GM12891 (cell line): ENCODE data around the gene GJC1.

Source experiments
- DNase-seq: peaks from one replicate; pipeline ENCODE4 v3.0.0; 2011; ENCODE audit warnings: low spot score; ENCODE audit not compliant: insufficient read length
- FAIRE-seq: peaks from 2 replicates; lab custom pipeline; 2011; peaks lifted over from hg19 to GRCh38; lab: Jason Lieb, UNC
- PAX5 ChIP-seq: IDR thresholded peaks from 2 replicates; pipeline ENCODE4 v1.6.1; 2011; ENCODE audit warnings: low read length, moderate library complexity, mild to moderate bottlenecking; ENCODE audit not compliant: insufficient read depth, severe bottlenecking
- POLR2A ChIP-seq: IDR thresholded peaks from 2 replicates; pipeline ENCODE4 v1.6.1; 2011; ENCODE audit warnings: low read depth, low read length, control low read depth
- POLR2AphosphoS5 ChIP-seq: IDR thresholded peaks from 2 replicates; pipeline ENCODE4 v1.6.1; 2011; ENCODE audit warnings: low read depth, low read length, control low read depth
- POU2F2 ChIP-seq: IDR thresholded peaks from 2 replicates; pipeline ENCODE4 v1.6.1; 2011; ENCODE audit warnings: low read depth, mild to moderate bottlenecking, control low read depth, low read length, moderate library complexity
- SPI1 ChIP-seq: IDR thresholded peaks from 2 replicates; pipeline ENCODE4 v1.6.1; 2011; ENCODE audit warnings: low read depth, low read length, control low read depth
- TAF1 ChIP-seq: IDR thresholded peaks from 2 replicates; pipeline ENCODE4 v1.6.1; 2011; ENCODE audit warnings: low read depth, low read length, control low read depth

The GJC1 gene

DNA sequence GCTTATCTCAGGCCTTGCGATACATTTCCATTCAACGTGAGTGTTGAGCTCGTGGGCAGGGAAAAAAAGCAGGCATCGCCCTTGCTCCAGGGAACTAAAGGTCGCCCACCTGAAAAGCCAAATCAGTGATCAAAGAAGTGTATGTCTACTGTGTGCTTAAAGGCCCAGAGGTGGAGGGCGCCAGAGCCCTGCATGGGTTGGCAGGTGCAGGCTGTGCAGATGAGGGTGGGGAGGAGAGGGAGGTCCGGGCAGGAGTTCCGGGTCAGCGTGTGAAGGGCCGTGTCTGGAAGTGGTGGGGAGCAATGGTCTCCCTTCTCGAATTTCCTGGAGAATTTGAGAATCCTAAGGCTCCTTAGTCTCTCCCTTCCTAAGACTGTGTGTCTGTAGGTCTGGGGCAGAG is 64.1 kb downstream of the GJC1 start:
- DNase-seq (no peak), FAIRE-seq (no peak)
- no peak for TF ChIP-seq SPI1
- no peak for TF ChIP-seq TAF1
- no peak for TF ChIP-seq POLR2A
- no peak for TF ChIP-seq PAX5
- TF ChIP-seq POLR2AphosphoS5: no peak
- TF ChIP-seq POU2F2: no peak

DNA sequence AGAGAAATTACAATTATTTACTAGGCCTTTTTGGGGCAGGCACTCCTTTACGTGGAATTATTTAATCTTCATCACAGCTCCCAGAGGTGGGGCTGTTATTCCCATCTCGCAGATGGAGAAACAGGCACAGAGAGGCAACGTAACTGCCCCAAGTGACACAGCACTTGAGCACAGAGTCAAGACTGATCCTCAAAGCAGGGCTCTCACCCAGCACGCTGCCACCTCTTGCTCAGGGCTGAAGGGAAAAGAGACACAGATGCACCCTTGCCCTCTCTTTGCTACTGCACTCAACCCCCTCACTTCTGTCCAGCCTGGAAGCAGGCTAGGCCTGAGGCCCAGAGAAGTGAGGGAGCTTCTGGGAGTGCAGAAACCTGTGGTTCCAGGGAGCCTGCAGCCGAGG is 66.9 kb downstream of the GJC1 start:
- FAIRE-seq (no peak), DNase-seq (no peak)
- TF ChIP-seq POU2F2 (no peak), POLR2A (no peak), SPI1 (no peak), PAX5 (no peak), TAF1 (no peak), POLR2AphosphoS5 (no peak)

DNA sequence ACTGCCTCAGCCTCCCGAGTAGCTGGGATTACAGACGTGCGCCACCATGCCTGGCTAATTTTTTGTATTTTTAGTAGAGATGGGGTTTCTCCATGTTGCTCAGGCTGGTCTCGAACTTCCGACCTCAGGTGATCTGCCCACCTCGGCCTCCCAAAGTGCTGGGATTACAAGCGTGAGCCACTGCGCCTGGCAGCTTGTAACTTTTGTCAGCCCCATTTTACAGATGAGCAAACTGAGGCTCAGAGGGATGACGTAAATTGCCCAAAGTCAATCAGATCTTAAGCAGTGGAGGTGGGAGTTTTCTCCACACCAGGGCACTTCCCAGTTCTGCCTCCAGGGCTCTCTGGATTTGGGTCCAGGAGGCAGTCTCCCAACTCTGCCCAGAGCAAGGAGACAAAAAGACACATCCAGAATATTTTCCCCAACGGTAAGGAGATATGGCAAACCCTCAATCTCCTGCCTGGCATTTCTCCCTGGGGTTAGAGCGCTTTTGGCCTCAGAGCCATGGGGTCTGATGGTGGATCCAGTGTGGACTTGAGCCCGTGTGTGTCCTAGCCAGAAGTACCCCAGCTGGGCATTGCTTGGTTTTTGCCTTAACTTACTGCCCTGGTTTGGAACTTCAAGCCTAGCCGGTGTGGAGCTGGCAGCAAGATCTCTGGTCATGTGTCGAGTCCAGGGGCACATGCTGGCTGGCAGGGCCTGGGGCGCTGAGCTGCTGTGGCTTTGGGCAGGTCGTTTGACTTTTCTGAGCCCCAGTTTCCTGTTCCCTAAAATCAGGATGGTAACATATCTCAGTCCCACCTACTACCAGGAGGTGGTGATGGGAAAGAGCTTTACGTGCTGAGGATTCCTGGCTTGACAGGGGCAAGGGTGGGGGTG is 67.9 kb downstream of the GJC1 start:
- TF ChIP-seq POLR2A (no peak), POLR2AphosphoS5 (no peak), TAF1 (no peak), POU2F2 (no peak), SPI1 (no peak)
- no peak for DNase-seq
- FAIRE-seq: no peak

DNA sequence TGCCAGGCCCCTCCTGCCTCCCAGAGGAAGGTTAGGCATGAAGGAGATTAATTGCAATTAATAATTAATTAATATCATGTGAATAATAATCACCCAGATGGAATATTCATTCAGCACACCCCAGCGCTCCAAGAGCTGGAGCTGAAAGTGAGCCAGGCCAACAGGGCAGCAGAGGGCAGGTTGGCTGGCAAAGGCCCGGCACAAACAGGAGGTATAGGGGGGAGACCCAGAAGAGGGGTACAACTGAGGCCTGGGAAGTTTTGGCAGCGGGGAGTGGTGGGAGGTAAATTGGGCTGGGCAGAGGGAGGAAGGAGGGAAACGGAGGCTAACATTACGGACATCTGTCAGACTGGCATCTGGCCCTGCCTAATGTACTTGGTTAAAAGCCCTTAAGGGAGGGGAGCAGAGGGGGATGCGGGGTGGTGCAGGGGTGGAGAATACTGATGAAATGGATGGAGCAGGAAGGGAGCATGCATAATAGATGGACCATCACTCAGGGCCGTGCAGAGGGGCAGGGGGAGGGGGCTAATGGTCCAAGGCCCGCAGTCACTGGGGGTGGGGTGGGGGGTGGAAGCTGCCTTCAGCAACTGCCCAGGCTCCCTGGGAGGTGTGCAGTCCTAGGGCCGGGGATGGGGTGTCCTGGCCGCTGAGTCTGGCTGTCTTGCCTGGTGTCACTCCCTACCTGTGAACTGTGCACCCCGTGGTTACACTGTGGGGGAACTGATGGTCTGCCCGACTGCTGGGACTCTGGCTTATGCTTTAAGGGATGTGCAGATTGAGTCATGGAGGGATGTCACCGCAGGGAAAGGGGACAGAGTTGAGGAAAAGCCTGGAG is 69.4 kb downstream of the GJC1 start:
- FAIRE-seq (no peak), DNase-seq (no peak)
- no peak for TF ChIP-seq PAX5
- TF ChIP-seq POLR2AphosphoS5: no peak
- TF ChIP-seq SPI1: no peak
- TF ChIP-seq TAF1: no peak
- TF ChIP-seq POU2F2: no peak
- TF ChIP-seq POLR2A: no peak

DNA sequence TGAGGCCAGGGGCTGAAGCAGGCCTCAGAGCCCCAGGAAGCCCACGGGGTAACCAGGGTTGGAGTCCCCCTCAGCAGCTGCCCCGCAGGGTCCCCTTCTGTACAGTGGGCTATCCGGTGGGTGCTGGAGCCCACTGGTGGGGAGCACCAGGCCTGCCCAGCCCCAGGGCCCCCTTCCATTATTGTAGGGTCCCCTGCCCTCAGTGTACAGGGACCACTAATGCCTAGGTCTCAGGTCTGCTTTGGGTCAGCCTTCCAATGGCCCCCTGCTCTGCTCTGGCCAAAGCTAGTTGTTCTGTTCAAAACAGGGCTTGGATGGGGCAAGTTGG is 70.2 kb downstream of the GJC1 start:
- FAIRE-seq: no peak
- no peak for TF ChIP-seq PAX5
- TF ChIP-seq TAF1: no peak
- no peak for TF ChIP-seq SPI1
- TF ChIP-seq POLR2A: no peak
- TF ChIP-seq POU2F2: no peak
- no peak for TF ChIP-seq POLR2AphosphoS5
- DNase-seq: no peak

DNA sequence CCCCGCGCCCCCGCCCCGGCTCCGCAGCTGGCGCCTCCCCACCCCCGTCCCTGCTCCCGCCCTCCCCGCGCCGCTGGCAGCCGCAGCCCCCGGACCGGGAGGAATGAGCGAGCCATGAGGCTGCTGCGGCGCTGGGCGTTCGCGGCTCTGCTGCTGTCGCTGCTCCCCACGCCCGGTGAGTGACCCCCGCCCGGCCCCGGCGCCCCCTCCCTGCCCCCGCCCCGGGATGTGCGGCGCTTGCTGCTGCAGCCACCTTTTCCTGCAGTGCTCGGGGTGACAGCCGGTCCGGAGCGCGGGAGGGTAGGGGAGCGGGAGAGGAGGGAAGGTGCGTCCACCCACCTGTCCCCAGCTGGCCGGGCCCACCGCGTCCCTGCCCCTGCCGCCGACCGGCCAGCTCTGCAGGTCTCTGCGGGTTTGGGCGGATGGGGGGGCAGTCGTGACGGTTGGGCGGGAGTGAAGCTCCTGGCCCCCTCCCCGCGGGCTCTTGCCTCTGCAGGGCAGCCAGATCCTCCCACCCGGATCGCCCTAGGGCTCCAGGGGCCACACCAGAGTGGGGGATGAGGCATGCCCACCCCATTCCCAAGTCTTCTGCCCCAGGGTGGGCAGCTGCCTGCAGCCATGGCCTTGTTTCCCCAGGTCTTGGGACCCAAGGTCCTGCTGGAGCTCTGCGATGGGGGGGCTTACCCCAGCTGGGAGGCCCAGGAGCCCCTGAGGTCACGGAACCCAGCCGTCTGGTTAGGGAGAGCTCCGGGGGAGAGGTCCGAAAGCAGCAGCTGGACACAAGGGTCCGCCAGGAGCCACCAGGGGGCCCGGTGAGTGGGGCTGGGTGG is 70.8 kb downstream of the GJC1 start:
- TF ChIP-seq SPI1 (no peak), POLR2AphosphoS5 (no peak), POU2F2 (no peak), POLR2A (no peak), PAX5 (no peak), TAF1 (no peak)
- FAIRE-seq (peak; percentile 28), DNase-seq (peak; percentile 53)

DNA sequence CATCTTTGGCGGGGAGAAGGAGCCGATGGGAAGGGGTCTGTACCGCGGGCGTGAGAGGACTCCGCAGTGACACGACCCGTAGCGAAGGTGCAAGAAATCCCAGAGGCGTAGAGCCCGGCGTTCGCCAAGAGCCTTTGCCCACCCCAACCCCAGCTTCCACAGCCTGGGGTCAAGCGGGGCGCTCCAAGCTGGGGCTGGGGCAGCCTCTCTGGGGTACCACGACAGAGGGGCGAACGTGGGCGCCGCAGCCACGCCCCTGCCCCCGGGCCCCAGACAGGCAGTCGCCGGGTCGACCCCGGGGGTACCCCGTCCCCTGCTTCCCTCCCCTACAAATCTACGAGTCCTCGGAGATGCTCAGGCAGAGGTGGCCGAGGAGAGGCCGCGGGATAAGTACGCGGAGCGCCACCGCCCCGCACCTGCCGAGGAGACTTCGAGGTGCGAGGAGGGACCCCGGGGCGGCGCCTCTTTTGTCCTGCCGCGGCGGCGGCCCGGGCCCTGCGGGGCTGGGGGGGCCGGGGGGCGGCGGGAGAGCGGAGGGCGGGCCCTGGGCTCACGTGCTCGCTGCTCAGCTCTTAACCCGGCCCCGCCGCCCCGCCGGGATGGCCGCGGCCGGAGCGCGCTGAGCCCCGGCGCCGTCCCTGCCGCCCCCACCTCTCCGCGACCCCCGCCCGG is 71.5 kb downstream of the GJC1 start, which contains the start of gene ADAM11:
ADAM11 (plus strand) TSS at position 575 of the 672 bp plus-strand sequence. CDS start 212 bp downstream, outside the sequence.
- DNase-seq (peak; percentile 53), FAIRE-seq (no peak)
- no peak for TF ChIP-seq POLR2A
- TF ChIP-seq TAF1: no peak
- no peak for TF ChIP-seq PAX5
- no peak for TF ChIP-seq SPI1
- no peak for TF ChIP-seq POU2F2
- TF ChIP-seq POLR2AphosphoS5: no peak

DNA sequence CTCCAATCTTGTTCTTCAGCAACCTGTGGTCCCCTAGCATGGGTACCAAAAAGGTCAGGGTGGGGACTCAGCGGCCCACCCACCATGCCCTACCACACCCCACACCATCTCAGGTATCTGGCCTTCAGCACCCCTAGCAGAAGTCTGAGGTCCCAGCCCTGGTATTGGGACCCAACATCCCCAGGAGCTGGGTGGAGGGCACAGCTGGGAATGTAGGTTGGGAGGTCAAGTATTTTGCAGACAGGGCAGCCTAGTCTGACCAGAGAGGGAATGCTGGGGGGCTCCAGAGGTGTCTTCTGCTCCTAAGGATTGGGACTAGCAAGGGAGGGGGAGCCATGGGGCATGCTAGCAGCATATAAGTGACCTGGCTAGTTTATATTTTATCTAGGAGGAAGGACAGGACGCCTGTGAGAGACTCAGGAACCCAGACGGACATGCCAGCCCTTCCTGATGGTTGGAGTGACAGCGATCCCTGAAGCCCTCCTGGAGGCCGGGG is 72.1 kb downstream of the GJC1 start:
- no peak for TF ChIP-seq PAX5
- TF ChIP-seq SPI1: no peak
- no peak for TF ChIP-seq POLR2A
- TF ChIP-seq TAF1: no peak
- no peak for TF ChIP-seq POU2F2
- no peak for TF ChIP-seq POLR2AphosphoS5
- DNase-seq: no peak
- no peak for FAIRE-seq
